Smooth muscle cell (in vitro differentiated cells): Measurements from ENCODE around the gene RBM18. TPM values are rescaled to one million over a fixed set of nuclear protein-coding genes. Genes with fewer than 3 reads are reported as not detected.

Experiments
- DNase-seq: peaks from one replicate; lab custom pipeline; 2025; ENCODE audit not compliant: unreplicated experiment; lab: John Stamatoyannopoulos, UW
- H2AFZ ChIP-seq: fragments of 200-600 bp; sonication (generic); 2 replicates; pipeline ENCODE4 v1.6.0; 2016; ENCODE audit warnings: antibody characterized with exemption, low read depth, mild to moderate bottlenecking
- H3F3A ChIP-seq: fragments of 200-600 bp; sonication (generic); 2 replicates; pipeline ENCODE4 v1.6.0; 2017; ENCODE audit warnings: antibody characterized with exemption, low read depth
- H3K27ac ChIP-seq: fragments of 200-600 bp; sonication (generic); 2 replicates; pipeline ENCODE4 v1.5.1; 2016; ENCODE audit warnings: low read depth, mild to moderate bottlenecking
- H3K27me3 ChIP-seq: fragments of 200-600 bp; sonication (generic); 2 replicates; pipeline ENCODE4 v1.6.1; 2016; ENCODE audit warnings: low read depth, mild to moderate bottlenecking
- H3K36me3 ChIP-seq: fragments of 200-600 bp; sonication (generic); 2 replicates; pipeline ENCODE4 v1.5.1; 2016; ENCODE audit warnings: low read depth
- H3K4me1 ChIP-seq: fragments of 200-600 bp; sonication (generic); 2 replicates; pipeline ENCODE4 v1.5.1; 2016; ENCODE audit warnings: low read depth
- H3K4me2 ChIP-seq: fragments of 200-600 bp; sonication (generic); 2 replicates; pipeline ENCODE4 v1.6.0; 2016; ENCODE audit warnings: mild to moderate bottlenecking
- H3K4me3 ChIP-seq: fragments of 200-600 bp; sonication (generic); 2 replicates; pipeline ENCODE4 v1.5.1; 2016; ENCODE audit warnings: mild to moderate bottlenecking
- H3K79me2 ChIP-seq: fragments of 200-600 bp; sonication (generic); 2 replicates; pipeline ENCODE4 v1.6.0; 2016; ENCODE audit warnings: low read depth, mild to moderate bottlenecking
- H3K9ac ChIP-seq: fragments of 200-600 bp; sonication (generic); 2 replicates; pipeline ENCODE4 v1.6.0; 2016; ENCODE audit warnings: low read depth
- H3K9me3 ChIP-seq: fragments of 200-600 bp; sonication (generic); replicated peaks from 2 replicates; pipeline ENCODE4 v1.5.1; 2016; ENCODE audit warnings: low read depth
- H4K20me1 ChIP-seq: fragments of 200-600 bp; sonication (generic); 2 replicates; pipeline ENCODE4 v1.6.0; 2016; ENCODE audit warnings: low read depth
- CTCF ChIP-seq: fragments of 200-600 bp; sonication (generic); IDR thresholded peaks from 2 replicates; pipeline ENCODE4 v1.5.1; 2017; ENCODE audit warnings: borderline replicate concordance, mild to moderate bottlenecking, antibody characterized with exemption; ENCODE audit not compliant: insufficient read depth, poor library complexity, severe bottlenecking
- WGBS: methylation state at CpG from one replicate; pipeline ENCODE4 v1.1.7; 2016; ENCODE audit warnings: low lambda C conversion rate; 5-methylcytosine and 5-hydroxymethylcytosine counted together
- polyA plus RNA-seq: library from polyadenylated mRNA; unstranded; fragments of >200 nt; fragmentation: Nextera tagmentation; extraction: Ambion mirVana; gene quantifications from 2 replicates; pipeline ENCODE4 v1.2.1, GENCODE V29; 2016
- total RNA-seq: library from RNA; depleted of rRNA; stranded (reverse); fragments of >200 nt; gene quantifications from 2 replicates; pipeline ENCODE4 v1.2.3, GENCODE V29; 2014

RBM18 gene
- total and polyA plus RNA-seq, 2 experiments from 2014 or later, result 15.3 to 29.6 TPM

DNA sequence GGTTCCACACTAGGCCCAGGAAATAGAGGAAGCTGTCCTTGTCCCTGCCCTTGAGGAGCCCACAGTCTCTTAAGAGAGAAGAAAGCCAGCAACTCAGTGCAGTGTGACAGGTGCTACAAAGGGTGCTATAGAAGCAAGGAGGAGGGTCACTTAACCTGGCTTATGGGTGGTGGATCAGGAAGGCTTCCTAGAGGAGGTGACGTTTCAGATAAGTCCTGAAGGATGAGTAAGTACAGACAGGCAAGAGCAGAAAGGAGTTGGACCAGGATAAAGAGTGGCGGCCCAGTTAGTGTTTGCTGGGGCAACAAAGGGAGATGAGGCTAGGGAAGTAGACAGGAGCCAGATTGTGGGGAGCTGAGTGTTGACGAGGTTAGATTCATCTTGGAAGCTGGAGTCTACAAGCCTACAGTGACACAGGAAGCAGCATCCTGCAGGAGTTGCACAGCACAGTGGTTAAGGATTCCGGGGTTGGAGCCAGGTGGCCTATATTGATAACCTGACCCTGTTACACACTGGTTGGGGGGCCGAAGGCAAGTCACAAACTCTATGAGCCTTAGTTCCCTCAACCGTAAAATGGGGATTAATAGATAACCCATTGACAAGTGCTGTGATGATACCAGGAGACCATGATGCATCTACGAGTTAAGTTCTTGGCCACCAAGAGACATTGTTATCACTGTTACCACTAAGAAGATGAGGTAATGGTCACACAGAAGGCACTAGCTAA lies 30.5 kb downstream of the RBM18 start:
- Histone ChIP-seq H3K4me1 (no peaks in the 10 kb centered on the region), H3K27ac (no peak overlapping the region), H4K20me1 (no peaks in the 10 kb centered on the region), H3K9ac (no peak overlapping the region), H3K79me2 (no peaks in the 10 kb centered on the region), H3K36me3 (no peaks in the 10 kb centered on the region), H2AFZ (no peak overlapping the region), H3K4me3 (no peak overlapping the region), H3K9me3 (no peaks in the 10 kb centered on the region), H3F3A (no peaks in the 10 kb centered on the region), H3K4me2 (no peak overlapping the region), H3K27me3 (peaks cover 47% of the 10 kb centered on the region)
- no peak for DNase-seq
- WGBS, result 89% methylated on average over 7 of the region's 7 CpGs
- TF ChIP-seq CTCF, result no peak

- TF ChIP-seq CTCF, result no peak
- no peaks in the 10 kb centered on the region for H3K9me3 ChIP-seq
- no peak overlapping the region for H3K27ac ChIP-seq
- H4K20me1 ChIP-seq, result no peaks in the 10 kb centered on the region
- no peak for DNase-seq
- peaks cover 7% of the 10 kb centered on the region for H3K4me1 ChIP-seq
- WGBS, result 68% methylated on average over 6 of the region's 6 CpGs
- peaks cover 60% of the 10 kb centered on the region for H3K27me3 ChIP-seq
- no peak overlapping the region for H2AFZ ChIP-seq
- no peak overlapping the region for H3K9ac ChIP-seq
- no peak overlapping the region for H3K4me3 ChIP-seq
- no peaks in the 10 kb centered on the region for H3K79me2 ChIP-seq
- no peaks in the 10 kb centered on the region for H3K36me3 ChIP-seq
- no peak overlapping the region for H3K4me2 ChIP-seq
- H3F3A ChIP-seq, result no peaks in the 10 kb centered on the region
Measured at GRCh38 chr9:122232796-122233306, 31.8 kb downstream of the RBM18 start.

DNA sequence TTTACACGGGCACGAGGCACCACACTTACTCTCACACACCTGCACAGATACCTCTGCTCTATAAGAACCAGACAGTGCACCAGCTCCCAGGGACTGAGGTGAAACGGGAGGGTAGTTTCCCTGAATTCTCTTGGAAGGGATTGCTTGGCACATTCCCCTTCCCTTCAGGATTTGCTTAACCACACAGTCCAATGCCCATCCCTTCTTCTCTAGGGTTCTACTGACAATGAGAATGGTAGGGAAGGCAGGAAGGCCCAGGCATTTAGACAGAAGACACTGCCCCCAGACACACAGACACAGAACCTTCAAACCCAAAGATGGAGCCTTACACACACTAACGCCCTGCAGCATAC lies 35.2 kb downstream of the RBM18 start:
- TF ChIP-seq CTCF, result no peak
- H3F3A ChIP-seq, result no peaks in the 10 kb centered on the region
- H3K27ac ChIP-seq, result no peak overlapping the region
- peaks cover 11% of the 10 kb centered on the region for H3K4me1 ChIP-seq
- no peaks in the 10 kb centered on the region for H3K36me3 ChIP-seq
- DNase-seq, result no peak
- no peaks in the 10 kb centered on the region for H3K79me2 ChIP-seq
- no peak overlapping the region for H3K4me3 ChIP-seq
- H3K4me2 ChIP-seq, result peak overlapping the region; percentile 94
- peaks cover 94% of the 10 kb centered on the region for H3K27me3 ChIP-seq
- WGBS, result 59% methylated on average over 4 of the region's 4 CpGs
- no peak overlapping the region for H3K9ac ChIP-seq
- no peak overlapping the region for H2AFZ ChIP-seq
- no peaks in the 10 kb centered on the region for H3K9me3 ChIP-seq
- no peaks in the 10 kb centered on the region for H4K20me1 ChIP-seq
